HG03378 (cell line): ENCODE data around the gene MFSD6L.

Experiments
- ATAC-seq: cut with Tn5 transposase; IDR thresholded peaks from one replicate; pipeline ENCODE4 v1.9.1; 2021; ENCODE audit warnings: mild to moderate bottlenecking, moderate library complexity; ENCODE audit not compliant: unreplicated experiment

MFSD6L gene

GRCh38 chr17:8747742-8748141, 51.4 kb downstream of the MFSD6L start:
- ATAC-seq, result no peak
